ELF-1 (cell line): ENCODE data around the gene QRSL1.
"Not testable (repeated sequence)": the region's sequence is repeated elsewhere in the genome, so short reads cannot be mapped to it uniquely, and the experiment has no call there.

Experiments used
- DNase-seq: peaks from one replicate; pipeline ENCODE4 v3.0.0-alpha.2; 2016; ENCODE audit warnings: low read depth, low spot score

Gene QRSL1

GRCh38 chr6:106623039-106623438 is 6.3 kb upstream of the QRSL1 start:
- no peak for DNase-seq

- peak; percentile 32 for DNase-seq
Observed at GRCh38 chr6:106626485-106626884, 2.9 kb upstream of the QRSL1 start.

GRCh38 chr6:106627760-106628159 is 1.6 kb upstream of the QRSL1 start:
- not testable (repeated sequence) for DNase-seq

GRCh38 chr6:106628658-106629102 is 698 bp upstream of the QRSL1 start:
- DNase-seq, result no peak

- DNase-seq, result no peak
Observed at GRCh38 chr6:106629859-106630163, 433 bp downstream of the QRSL1 start.

GRCh38 chr6:106630366-106630765 is 988 bp downstream of the QRSL1 start:
- no peak for DNase-seq

GRCh38 chr6:106631346-106631745 is 2.0 kb downstream of the QRSL1 start:
- no peak for DNase-seq

GRCh38 chr6:106634565-106634964 is 5.2 kb downstream of the QRSL1 start:
- DNase-seq, result no peak

GRCh38 chr6:106637051-106637716 is 7.8 kb downstream of the QRSL1 start:
- no peak for DNase-seq

- no peak for DNase-seq
Observed at GRCh38 chr6:106637717-106638341, 8.5 kb downstream of the QRSL1 start.

GRCh38 chr6:106639812-106640211 is 10.4 kb downstream of the QRSL1 start:
- no peak for DNase-seq

GRCh38 chr6:106642476-106642875 is 13.1 kb downstream of the QRSL1 start:
- no peak for DNase-seq

GRCh38 chr6:106643061-106643460 is 13.7 kb downstream of the QRSL1 start:
- no peak for DNase-seq

- no peak for DNase-seq
Observed at GRCh38 chr6:106648651-106649308, 19.4 kb downstream of the QRSL1 start.

- no peak for DNase-seq
Observed at GRCh38 chr6:106658469-106658868, 29.1 kb downstream of the QRSL1 start.

- peak; percentile 49 for DNase-seq
Observed at GRCh38 chr6:106659859-106660258, 30.5 kb downstream of the QRSL1 start.

- DNase-seq, result peak; percentile 52
Observed at GRCh38 chr6:106662458-106662857, 33.1 kb downstream of the QRSL1 start.

GRCh38 chr6:106666282-106667021 is 37.1 kb downstream of the QRSL1 start:
- peak; percentile 8 for DNase-seq

- no peak for DNase-seq
Observed at GRCh38 chr6:106667022-106667402, 37.6 kb downstream of the QRSL1 start.

GRCh38 chr6:106670236-106670635 is 40.9 kb downstream of the QRSL1 start:
- no peak for DNase-seq

GRCh38 chr6:106671651-106672050 is 42.3 kb downstream of the QRSL1 start:
- DNase-seq, result no peak

- DNase-seq, result no peak
Observed at GRCh38 chr6:106674541-106675229, 45.3 kb downstream of the QRSL1 start.
